ENCODE results near the gene PHAF1.

PHAF1 gene

DNA sequence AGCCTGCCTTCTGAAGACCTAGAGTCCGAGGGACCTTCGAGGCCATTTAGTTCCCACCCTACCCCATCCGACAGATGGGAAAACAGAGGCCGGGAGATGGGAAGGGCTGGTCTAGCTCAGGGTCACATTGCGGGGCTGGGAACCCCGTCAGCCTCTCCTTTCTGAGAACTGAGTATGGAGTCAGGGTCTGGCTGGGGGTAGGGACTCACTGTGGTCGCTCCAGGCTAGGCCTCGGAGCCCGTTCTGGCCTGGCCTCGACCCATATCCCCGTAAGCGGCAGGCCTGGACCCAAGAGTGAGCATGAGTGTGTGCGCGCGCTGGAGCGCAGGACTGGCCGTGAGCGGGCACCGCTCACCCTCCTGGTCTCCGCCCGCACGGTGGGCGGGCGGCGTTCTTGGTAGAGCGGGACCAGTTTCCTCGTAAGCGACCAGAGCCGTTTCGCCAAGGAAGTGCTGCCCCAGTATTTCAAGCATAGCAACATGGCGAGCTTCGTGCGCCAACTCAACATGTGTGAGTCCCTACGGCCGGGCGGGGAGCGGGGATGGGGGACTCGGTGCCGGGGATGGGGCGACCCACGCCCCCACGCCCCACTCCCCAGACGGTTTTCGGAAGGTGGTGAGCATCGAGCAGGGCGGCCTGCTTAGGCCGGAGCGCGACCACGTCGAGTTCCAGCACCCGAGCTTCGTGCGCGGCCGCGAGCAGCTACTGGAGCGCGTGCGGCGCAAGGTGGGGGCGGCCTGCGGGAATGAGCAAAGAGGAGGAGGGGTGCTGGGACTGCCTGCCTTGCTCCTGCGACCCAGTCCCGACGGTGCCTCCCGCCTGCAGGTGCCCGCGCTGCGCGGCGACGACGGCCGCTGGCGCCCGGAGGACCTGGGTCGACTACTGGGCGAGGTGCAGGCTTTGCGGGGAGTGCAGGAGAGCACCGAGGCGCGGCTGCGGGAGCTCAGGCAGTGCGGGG, 55.7 kb downstream of the PHAF1 start:
- DNase-seq: no peak

DNA sequence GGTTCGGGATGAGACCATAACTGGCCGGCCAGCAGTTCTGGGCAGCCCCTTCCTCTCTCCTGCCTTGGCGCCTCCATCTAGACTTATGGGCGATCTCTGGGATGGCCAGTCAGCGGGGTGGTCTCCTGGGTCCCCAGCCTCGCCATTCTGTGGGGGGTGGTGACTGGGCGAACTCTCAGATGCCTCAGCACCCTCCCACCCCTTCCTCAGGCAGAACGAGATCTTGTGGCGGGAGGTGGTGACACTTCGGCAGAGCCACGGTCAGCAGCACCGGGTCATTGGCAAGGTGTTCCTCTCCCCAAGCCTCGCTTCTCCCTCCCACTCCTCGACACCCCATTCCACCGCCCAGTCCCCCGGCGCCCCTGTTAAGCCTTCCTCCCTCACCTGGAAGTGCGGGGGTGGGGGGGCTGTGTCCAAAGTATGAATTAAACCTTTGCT, 56.4 kb downstream of the PHAF1 start:
- no peak for DNase-seq

DNA sequence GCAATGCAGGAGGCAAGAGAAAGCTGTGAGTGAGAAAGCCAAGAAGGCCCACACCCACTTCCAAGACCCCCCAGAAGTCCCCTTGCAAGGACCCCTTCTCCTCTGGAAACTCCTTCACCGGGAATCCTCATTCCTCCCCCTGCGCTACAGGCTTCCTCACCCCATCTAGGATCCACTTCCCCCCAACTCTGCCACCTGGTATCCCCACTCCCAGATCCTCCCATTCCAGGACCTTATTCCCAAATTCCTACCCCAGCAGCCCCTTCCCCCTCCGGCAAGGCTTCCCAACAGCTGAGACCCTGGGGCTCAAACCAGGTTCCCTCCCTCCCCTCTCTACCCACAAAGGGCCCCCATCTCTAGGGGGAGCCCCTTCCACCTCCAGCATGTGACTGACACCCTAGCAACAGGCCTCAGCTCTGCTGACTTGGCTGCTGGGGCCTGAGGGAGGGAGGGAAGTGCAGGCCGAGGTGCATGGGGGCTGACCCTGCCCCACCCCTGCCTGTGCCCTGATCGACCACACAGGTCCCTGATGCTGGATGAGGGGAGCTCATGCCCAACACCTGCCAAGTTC, 56.9 kb downstream of the PHAF1 start:
- no peak for DNase-seq

DNA sequence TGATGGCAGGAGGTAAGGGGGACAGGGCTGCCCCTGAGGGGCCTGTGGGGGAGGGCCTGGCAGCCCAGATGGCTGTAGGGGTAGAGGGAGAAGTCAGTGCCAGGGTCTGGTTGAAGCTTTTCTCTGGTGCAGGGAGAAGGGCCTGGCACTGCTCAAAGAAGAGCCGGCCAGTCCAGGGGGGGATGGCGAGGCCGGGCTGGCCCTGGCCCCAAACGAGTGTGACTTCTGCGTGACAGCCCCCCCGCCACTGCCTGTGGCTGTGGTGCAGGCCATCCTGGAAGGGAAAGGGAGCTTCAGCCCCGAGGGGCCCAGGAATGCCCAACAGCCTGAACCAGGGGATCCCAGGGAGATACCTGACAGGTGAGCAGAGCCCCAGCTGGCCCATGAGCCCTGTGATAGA, 57.8 kb downstream of the PHAF1 start:
- no peak for DNase-seq

DNA sequence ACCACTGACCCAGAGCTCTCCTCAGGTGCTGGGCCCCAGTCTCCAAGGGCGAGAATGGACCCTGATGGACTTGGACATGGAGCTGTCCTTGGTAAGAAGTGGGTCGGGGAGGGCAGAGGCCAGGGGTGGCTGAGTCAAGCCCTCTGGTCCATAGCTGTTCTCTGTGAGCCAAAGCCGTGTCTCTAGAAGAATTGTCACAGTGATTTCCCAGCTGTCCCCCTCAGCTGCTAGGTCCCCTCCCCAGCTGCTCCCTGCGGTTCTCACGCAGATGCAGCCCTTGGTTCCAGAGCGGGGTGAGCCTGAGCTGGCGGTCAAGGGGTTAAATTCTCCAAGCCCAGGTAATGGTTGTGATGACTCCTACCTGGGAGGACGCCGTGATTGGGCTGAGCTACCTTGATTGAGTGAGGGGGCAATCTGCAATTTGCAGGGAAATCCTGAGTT, 59.3 kb downstream of the PHAF1 start:
- no peak for DNase-seq

DNA sequence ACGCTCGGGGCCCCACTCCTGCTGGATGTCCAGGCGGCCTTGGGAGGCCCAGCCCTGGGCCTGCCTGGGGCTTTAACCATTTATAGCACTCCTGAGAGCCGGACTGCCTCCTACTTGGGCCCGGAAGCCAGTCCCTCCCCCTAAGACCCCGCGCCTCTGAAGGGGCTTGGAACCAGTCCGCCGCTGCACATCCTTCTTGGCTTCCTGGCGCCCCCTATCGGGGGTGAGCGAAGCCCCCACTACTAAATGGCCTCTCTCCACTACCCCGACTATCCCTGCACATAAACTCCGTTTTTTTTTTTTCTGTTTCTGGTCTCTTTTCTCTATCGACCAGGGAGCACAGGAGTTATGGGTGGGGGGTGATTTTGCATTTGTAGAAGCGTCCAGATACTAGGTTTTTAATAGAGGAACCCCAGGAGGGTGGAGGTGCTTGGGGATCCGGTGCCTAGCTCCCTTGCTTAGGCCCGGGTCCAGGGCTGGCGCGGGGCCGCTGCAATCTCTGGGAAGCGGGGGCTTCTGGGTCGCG, 60.0 kb downstream of the PHAF1 start:
- peak; percentile 42 for DNase-seq

DNA sequence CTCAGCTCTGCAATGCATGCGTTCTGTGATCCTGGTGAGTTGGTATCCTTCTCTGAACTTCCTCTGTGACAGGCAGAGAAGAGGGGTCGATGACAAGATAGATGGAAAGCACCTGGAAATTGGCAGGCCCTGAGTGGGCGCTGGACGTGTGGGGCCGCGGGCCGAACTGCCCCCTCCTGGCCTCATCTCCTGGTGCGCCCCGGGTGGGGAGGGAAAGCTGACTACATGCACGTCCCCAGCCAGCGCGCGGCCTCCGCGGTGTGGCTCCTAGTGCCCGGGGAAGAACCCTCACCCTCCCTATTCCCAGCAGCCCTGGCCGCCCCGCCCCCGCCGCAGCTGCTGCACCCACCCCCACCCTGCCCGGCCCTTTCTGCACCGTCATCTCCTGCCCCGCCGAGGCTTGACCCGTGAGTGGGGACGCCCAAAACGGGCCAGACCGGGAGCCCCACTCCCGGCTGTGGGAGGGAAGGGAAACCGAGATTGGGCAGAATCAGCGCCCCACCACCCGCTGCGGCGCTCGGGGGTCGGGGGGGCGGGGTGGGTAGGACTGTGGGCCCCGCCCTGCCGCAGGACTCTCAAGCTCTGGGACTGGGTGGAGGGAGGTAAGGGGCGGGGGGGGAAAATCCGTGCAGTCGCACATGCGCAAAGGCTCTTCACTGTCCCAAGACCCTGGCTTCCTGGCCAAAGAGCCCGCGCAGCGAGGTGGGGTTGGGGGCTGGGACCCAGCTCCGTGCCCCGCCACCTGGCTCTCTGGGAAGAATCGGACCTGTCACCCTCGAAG, 60.6 kb downstream of the PHAF1 start, which contains the start of gene NOL3:
Gene NOL3 (plus strand): TSS at position 371 of the 781 bp plus-strand sequence.
- DNase-seq: no peak

DNA sequence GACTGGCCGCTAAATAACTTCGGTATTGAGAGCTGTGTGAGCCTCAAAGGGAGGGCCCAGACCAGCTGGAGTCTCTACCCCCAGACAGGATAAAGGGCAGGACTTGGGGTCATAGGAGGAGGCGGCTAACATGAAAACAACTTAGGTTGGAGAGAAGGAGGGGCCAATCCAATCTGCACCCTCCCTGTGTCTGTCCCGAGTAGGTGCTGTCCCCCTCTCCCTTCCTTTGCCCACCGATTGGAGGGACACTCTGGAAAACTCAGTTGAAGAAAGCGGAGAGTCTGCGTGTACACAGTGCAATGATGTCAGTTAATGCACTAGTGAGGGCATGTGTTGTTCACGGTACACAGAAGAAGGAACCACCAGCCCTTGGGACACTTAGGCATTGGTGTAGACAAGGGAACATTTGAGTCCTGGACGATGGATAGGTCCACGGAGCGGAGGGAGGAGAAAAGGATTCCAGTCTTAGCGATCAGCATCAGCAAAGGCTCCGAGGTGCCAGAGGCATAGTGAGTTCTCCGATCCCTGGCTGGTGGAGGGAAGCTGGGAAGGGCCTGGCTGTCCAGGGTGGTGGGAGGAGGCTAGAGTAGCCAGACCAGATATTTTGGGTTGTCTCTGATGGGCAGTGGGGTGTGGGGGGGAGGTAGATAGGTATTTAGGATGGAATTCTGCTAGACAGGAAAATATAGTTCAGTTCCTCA, 61.4 kb downstream of the PHAF1 start:
- DNase-seq: no peak

DNA sequence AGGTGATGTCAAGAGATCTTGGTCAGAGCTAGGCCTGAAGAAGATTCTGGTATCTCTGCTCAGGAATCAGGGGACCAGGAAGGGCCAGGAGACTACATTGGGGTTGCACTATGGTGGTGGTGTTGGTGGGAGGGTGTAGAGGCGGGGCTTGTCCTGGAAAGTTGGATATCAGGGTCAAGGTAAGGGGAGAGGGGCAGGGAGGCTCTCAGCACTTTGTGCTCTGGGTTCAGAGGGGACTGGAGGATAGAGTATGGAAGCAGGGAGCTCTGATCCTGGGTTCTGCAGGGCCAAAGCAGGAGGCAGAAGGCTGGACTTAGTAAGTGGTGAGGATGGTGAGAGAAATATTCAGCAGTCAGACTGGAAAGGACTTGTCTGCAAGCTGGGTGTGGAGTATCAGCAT, 63.6 kb downstream of the PHAF1 start:
- no peak for DNase-seq

DNA sequence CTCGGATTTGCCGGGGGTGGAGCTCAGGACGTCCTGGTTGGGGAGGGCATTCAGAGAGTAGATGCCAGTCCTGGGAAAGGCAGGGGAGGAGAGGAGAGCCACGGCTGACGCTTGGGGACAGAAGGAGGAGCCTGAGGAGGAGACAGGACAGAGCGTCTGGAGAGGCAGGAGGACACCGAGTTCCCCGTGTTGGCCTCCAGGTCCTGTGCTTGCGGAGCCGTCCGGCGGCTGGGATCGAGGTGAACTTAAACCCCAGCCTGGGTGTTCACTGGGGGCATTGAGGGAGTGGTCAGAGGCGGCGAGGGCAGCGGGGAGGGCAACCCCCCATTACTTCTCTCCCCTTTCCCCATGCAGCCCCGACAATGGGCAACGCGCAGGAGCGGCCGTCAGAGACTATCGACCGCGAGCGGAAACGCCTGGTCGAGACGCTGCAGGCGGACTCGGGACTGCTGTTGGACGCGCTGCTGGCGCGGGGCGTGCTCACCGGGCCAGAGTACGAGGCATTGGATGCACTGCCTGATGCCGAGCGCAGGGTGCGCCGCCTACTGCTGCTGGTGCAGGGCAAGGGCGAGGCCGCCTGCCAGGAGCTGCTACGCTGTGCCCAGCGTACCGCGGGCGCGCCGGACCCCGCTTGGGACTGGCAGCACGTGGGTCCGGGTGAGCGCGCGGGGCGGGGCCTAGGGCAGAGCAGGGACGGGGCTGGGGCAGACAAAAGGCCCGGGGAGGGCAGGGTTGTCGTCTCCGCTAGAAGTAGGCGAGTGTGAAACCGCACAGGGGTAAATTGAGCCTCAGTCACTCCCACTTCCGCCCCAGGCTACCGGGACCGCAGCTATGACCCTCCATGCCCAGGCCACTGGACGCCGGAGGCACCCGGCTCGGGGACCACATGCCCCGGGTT, 64.3 kb downstream of the PHAF1 start:
- peak; percentile 75 for DNase-seq

DNA sequence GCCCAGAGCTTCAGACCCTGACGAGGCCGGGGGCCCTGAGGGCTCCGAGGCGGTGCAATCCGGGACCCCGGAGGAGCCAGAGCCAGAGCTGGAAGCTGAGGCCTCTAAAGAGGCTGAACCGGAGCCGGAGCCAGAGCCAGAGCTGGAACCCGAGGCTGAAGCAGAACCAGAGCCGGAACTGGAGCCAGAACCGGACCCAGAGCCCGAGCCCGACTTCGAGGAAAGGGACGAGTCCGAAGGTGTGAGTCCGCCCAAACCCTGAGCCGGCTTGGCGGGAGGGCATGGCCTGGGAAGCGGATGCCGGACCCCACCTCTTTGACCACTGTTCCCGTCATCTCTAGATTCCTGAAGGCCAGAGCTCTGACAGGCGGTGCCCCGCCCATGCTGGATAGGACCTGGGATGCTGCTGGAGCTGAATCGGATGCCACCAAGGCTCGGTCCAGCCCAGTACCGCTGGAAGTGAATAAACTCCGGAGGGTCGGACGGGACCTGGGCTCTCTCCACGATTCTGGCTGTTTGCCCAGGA, 65.0 kb downstream of the PHAF1 start:
- no peak for DNase-seq

DNA sequence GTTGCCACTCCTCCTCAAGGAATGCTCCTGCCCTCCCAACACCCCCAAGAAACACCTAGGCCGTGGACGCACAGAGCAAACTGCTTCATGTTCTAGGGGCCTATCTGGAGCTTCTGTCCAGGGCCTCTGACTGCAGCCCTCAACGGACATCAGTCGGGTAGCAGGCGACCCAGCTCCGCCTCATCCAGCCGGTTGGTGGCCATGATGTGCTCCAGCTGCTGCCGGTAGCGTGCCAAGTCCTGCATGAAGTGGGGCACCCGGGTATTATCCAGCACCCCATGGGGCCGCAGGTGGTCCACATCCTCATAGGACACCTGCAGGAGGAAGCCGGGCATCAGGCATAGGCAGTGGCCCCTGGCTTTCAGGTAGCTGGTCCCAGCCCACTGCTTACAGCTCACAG, 66.9 kb downstream of the PHAF1 start:
- DNase-seq: no peak

DNA sequence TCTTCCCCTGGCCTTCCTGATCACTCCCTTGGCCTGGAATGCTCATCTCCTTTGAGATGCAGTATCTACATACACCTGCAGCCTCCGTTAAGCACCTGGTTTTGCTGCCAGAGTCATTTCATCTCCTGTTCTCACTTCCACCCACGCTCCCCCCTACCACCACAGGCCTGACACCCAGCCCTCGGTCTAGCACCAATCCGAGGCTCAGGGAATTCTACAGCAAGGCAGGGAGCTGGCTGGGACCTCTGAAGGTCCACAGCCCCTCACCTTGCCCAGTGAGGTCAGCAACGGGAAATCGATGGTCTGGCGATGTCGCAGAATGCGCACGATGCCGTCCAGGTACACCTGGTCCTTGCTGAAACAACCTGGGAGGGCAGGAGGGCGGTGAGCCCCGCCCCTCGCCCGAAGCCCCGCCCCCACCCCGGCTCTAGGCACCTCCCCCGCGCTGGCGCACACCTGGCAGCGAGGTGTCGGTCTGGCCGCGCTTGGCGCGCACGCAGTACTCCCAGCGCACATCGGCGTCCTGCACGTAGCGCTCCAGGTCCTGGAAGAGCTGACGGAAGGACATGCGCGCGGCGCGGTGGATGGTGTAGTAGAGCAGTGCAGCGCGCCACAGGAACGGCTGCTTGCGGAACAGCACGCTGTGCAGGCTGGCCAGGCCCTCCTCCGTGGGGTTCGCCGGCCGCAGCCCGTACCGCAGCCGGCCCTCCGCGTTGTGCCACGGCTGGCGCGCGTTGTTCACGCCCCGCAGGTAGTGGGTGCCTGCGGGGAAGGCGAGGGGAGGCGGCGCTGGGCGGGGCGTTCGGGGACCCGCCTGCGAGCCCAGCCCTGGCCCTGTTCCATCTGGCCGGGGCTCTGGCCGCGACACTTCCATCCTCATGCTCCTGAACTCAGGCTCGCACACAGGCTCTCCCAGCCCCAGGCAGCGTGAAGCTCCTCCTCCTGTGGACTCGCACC, 68.3 kb downstream of the PHAF1 start:
- peak; percentile 76 for DNase-seq

DNA sequence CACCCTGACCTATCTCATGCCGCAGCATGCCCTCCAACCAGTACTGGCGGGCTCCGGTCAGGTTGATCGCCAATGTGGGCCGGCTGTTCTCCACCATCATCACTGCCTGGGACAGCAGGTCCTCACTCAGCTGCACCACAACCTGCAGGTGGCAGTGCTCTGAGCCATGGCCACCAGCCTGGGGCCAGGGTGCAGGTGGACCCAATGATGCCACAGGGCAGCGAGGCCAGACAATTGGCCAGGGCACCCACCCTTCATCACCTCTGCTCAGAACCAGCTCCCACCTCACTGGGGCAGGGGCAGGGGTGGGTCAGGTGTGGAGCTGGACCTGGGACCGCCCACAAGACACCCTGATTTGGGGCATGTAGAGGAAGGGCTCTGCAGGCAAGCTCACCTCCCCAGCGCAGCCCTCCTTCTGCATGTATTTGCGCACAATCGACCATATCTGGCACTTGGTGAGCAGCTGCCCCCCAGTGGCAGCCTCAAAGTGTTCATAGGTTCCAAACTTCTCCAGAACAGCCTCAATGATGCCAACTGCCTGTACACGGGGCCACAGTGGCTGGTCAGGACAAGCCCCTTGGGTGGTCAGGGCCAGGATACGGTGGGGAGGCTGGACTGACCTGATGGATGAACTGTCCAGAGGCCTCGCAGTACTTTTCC, 69.8 kb downstream of the PHAF1 start:
- no peak for DNase-seq

DNA sequence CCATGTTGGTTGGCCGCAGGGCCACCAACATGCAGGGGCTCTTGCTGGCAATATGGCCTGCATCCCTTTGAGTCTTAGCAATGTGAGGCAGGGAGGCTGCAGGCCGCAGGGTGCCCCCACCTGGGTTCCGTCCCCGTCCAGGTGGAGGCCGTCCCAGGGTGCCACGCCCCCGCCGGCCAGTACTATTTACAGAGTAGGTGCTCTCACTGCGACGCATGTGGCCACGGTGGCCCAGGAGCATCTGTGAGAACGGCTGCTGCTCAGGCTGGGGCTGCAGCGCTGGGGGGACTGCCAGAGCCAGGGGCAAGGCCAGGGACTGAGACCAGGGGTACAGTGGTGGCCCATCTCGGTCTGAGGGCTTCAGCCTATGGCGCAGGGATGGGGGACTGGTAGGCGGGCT, 70.4 kb downstream of the PHAF1 start:
- no peak for DNase-seq

DNA sequence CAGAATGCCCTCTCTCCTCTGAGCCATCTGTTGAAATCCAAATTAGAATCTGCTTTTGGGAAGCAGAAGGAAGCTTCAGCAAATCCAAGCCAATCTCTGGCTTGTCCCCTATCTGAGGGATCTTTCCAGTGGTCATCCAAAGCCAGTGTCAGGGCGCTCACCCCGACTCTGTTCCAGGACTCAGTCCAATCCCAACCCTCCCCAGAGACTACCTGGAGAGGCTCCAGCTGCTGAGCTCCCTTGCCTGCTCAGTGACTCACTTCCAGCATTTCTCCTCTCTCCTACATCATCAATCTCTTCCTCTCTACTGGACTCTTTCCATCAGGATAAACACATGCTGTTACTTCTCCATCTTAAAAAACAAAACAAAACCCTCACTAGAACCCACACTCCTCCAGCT, 71.6 kb downstream of the PHAF1 start:
- no peak for DNase-seq

DNA sequence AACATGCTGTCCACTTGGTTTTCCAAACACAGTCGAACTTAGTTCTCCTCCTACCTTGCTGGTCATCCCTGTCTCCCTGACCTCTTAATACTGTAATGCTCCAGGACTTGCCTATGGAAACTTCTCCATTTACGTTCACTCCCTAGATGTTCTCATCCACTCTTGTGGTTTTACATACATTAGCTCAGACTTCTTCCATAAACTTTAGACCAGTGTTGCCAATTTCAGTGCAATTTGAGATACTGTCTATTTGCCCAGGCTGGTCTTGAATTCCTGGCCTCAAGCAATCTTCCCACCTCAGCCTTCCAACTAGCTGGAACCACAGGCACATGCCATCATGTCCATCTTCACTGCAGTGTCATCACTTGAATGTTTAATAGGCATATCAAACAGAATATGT, 72.5 kb downstream of the PHAF1 start:
- no peak for DNase-seq

DNA sequence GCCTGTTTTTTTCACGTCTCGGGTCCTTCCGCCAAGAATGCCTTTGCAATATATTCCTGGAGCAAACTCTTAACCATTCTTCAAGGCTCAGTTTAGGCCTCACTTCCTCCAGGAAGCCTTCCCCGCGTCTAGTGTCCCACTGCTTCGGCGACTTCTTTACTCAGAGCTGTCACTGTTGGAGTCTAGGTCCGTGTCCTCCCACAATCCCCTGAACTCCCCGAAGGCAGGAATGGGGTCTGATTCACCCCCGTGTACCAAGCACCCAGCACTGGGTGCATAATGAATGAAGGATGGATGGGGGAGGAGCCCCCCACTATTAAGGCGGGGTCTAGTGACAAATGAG, 73.5 kb downstream of the PHAF1 start:
- no peak for DNase-seq

DNA sequence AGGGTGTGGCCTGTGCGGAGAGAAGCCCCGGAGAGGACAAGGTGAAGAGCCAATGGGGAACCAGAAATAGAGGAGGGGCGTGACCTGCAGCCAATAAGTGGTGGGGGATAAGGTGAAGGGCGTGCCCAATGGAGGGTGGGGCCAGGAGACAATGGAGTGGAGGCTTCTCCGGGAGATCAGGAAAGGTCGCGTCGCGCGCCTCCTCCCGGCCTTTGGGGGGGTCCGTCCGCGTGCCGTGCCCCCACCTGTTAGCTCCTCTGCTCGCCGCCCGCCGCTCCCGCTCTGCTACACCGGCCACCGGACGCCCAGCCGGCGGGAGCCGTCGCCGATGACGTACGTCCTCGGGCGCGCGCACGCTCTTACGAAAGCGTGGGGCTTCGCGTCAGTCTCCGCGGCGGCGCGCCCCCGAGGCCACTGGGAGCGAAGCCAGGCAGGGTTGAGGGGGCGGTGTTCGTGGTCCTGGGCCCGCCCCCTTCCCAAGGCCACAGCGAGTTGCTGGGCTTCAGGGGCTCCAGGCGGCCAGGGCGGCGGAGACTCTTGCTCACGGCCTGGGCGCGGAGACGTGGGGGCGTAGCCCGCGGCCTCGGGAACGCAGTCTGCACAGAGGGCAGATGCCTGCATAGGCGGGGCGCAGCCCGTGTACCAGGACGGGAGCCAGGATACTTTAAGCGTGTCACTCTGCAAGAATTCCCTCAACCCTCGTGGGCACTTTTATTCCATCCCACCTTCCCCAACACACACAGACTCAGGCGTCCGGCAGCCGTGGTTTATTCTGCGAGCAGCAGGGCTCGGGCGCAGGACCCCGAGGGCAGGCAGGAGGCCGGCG, 74.1 kb downstream of the PHAF1 start, which contains the start of gene MATCAP1:
Gene MATCAP1 (minus strand): TSS at position 337 of the 826 bp plus-strand sequence. CDS start 3,353 bp downstream, outside the sequence.
- DNase-seq: peak; percentile 98

Measured in CD4-positive, alpha-beta T cell treated with Interleukin-17A for 1 hour (primary cell).